Stimulated activated CD8-positive, alpha-beta memory T cell treated with anti-CD3 and anti-CD28 coated beads, Interleukin-12 subunit alpha, Interleukin-12 subunit beta, amount 100 ng/mL, for 24 hours (primary cell): ENCODE data around the gene SPAG16.

ENCODE experiments used
- DNase-seq: peaks from one replicate; pipeline ENCODE4 v3.0.0-alpha.2; 2020; ENCODE audit errors: extremely low read depth

The SPAG16 gene

DNA sequence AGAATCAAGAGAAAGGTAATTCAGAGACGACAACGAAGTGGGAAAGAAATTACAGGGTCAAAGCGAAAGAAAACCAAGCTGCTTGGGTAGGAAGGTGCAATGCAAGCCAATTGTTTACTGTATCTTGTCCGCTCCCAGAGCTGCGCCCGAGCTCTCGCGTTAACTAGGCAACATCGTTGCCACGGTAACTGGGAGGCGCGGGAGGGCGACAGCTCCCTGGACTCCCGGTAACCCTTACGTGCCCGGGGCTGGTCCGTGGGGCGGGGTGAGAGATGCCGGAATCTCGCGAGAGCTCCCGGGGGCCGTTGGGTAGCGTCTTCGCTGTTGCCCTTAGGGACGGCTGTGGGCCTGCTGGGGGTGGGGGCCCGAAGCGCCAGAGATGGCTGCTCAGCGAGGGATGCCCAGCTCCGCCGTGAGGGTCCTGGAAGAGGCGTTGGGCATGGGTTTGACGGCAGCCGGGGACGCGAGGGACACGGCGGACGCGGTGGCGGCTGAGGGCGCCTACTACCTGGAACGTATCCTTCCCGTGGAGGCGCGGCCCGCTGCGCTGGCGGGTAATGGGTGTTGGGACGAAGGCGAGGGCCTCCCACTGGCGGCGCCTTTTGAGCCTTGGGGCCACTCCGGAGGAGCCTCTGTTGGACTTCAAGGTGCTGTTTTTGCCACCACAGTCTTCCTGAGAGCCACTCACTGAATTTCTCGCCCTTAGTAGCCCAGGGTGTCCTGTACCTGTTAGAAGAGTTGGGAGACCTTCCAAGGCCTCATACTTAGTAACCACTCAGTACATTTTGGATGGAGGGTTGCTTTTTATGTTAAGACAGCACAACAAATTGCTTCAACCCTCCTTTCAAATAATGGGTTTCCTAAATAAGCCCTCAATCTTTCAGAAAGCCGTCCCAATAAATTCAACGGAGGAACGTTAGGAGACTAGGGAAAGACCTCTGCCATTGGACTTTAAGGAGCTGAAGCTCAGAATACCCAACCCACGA lies at the start of gene SPAG16:
TSS of gene SPAG16 (plus strand) at position 360 of the 986 bp plus-strand sequence.
- peak; percentile 91 for DNase-seq

DNA sequence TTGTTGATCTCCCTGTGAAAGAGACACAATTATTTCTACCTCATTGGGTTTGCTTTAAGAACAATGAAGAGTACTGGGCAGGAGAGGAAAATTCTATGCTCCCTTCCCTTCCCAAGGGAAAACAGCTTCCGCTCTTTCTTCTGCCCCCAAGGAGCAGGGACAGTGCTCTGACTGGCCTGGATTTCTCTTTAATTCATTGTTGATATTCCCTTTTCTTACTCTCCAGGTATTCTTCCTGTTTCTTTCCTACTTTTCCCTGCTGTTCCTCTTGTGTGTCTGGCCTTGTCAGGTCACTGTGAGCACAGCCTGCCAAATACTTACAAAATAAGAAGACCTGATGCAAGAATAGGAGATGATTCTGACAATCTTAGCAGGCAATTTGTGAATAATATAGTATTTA lies 49.6 kb upstream of the SPAG16 start:
- no peak for DNase-seq

DNA sequence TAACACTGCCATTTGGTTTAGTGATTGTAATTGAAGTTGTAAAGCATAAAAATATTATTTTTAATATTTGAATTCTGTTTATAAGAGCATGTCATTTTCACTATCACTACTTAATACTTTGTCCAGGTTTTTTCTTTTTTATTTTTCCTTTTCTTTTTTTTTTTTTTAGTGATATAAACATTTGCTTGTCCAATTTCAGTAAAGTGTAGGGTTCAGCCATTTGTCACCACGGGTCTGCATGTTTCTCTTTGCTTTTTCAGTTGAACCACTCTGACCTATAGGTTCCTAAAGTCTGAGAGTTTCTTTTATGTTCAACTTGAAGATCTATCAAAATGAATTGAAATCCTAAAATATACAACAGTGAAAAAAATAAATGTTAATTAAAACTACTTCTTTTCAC lies 48.5 kb upstream of the SPAG16 start:
- no peak for DNase-seq

DNA sequence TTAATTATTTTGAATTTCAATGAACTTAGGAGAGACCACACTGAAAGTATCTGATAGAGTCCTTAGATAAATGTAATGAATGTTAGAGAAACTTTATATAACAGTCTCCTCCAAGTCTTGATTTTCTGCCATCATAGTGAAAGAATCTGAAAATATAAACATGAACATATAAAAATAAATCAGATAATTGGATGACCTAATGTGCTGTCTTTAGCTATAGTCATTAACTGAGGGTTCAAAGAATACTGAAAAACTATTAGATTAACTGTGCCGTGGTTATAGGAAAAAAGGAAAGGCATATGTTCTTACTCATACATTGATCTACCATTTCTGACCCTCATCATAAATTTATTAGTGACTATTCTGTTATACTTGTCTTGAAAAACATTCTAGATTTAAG lies 47.0 kb upstream of the SPAG16 start:
- DNase-seq: no peak

DNA sequence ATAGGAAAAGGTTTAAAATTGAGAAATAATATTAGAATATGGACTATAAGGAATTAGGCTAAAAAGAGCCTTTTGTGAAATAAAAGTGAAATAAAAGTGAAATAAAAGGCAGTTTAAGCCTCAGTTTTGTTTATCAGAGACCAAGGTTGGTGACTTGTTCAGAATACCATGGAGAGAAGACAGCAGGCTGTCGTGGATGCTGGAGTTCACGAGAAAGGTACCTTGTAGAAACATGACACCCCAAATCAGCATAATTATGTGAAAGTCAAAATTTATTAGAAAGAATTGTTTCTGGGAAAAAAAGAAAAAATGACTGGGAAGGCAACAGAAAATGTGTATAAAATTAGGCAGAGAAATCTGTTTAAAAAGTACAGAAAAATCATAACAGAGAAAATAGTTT lies 46.5 kb upstream of the SPAG16 start:
- DNase-seq: no peak

DNA sequence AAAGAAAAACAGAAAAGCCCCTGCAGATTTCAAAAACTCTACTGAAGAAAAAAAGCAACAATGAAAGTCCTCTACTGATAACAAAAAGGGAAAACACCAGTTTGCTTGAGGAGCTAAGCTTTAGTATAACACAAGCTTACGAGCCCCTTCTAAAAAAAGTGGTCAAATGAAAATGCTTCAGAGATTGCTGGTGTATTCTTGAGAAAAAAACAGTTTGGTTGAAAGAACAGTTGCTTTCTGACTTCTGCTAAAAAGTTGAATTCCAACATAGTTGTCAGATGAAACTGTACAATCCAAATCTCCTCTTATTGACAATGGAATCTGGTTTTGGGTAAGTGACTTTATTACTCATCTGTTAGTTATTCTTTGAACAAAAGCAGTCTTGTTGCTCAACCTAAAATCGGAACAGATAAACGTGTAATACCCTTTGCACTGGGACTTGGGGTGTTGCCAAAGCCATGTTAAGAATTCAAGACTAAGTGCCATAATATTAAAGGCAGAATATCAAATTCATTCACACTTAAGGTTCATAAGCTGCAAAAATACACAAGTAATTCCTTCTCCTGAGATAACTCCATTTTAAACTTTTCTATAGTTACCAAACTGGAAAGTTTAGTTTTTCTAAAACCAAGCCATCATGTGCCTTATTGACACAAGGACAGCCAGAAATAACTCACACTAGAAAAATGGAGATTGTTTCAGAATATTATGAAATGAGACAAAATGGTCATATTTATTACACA lies 45.3 kb upstream of the SPAG16 start:
- DNase-seq: no peak

DNA sequence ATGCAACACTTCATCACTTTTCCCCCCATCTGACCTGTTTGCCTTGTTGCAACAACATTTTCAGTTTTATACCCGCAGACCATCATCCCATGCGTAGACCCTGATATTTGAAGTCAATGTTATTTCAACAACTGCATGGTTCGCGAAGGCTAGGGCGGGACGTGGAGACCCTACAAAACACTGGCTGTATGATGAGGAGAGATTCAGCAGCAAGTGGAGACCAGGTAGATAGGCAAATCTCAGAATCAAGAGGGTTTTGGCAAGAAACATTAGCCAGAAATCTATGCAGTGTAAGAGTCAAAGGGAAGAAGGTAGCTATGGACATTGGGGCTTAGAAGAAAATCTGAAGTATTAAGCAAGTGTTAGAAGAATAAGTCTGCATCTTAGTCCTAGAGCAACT lies 42.4 kb upstream of the SPAG16 start:
- DNase-seq: no peak

DNA sequence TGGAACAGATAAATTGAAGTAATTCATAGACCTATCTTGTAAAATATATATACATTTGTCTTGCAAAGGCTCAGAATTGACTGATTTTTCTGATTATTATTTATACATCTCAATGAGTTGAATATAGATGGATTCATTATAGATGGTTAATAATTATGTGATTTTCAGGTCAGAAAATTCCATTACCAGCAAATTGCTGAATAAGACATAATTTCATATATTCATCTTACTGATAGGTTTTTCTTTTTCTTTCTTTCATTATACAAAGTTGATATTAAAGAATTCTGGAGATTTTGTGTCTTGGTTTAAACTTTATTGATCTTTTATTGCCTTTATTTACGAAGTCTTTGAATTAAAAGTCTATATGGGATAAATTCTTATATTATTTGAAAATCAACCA lies 41.6 kb upstream of the SPAG16 start:
- no peak for DNase-seq

DNA sequence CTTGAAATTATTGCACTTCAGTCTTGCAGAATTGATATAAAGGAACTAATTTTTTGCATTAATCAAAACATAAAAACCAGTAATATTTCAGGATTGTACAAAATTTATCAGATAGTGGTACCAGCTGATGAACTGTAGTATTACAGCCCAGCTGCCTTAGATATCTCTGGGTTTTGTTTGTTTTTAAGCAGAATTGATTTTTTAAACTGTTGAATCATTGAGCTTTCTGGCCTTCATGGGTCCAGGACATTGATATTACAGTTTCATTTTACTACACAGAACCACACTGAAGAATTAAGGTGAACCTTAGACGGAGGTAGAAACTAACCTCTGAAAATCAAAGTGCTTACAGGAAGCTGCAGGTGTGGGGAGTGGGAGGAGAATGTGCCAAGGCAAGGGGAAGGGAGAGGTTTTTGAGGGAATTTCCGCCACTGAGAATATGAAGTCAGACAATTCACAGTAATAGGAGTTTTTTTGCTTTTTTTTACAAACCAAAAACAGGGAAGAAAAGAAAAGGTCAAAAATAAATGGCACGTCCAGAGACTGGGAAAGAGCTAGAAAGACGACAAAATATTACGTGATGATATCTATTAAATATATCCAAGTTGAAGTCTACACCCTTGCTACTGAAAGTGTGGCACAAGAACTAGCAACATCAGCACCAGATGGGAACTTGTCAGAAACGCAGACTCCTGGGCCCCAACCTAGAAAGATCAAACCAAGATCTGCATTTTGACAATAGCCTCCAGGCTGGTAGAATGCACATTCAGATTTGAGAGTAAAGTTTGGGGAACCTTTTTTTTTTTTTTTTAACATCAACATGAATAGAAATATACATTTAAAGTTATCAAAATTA lies 40.8 kb upstream of the SPAG16 start:
- DNase-seq: no peak

DNA sequence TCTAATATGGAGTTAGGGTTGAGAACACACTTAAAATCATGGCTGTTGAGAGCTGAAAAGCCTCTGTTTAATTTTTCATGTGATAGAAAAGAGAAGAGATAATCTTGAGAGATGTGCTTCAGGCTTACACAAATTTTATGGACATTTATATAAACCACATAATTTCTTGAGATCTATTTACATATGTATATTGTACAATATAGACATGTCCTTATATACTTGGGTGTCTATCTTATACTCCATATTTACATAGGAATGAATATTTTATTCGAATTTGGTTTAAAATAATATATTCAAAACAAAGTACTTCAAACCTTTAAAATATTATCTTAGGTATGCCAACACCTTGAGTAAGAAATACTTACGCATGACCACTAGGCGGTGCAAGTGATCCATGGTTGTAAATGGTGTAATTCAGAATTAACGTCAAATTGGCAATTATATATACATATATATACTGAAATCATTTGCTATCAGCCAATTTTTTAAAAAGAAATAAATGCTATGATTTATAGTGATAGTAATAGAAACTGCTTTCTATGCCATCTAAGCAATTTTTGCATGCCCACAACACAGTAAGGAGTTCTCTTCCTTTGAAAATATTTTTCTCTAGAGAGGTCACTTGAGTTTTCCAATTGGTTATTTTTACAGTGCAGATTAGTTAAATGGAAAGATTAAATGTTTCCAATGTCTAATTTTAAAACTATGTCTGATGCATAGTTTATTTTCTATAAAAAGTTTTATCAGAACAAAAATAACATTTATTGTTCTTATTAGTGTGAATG lies 37.6 kb upstream of the SPAG16 start:
- DNase-seq: peak; percentile 19

DNA sequence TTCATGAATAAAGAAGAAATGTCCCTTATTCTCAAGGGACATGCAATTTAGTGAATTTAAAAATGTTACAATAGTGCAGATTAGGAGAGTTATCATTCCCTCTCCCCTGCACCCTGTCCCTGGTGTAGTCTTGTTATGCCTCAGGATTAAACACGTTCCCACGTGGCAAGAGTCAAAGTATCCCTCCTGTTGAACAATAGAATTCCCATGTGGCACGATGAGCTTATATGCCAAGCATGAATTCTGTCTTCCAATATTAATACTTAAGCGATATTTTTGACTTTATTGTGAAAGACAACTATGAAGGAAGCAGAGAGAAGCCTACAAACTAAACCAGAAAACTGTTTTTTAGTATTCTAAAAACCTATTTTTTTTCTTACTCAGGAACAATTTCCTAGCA lies 36.7 kb upstream of the SPAG16 start:
- DNase-seq: no peak

DNA sequence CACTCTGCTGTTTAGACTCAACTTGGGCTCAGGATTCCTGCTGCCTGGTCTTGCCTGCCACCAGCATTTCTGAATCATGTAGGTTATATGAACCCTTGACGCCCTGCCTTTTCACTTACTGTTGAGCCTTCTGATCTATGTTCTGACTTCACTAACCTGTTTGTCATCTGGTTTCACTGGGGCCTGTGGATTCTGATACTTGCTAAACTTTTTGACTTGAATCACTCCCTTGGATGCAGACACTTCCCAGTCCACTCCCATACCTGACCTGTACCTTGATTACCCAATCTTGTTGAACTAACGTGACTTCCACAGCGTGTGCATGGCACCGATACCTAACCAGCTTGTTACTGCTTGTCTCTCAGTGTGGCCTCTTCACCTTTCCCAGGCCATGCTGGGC lies 35.6 kb upstream of the SPAG16 start:
- DNase-seq: no peak

DNA sequence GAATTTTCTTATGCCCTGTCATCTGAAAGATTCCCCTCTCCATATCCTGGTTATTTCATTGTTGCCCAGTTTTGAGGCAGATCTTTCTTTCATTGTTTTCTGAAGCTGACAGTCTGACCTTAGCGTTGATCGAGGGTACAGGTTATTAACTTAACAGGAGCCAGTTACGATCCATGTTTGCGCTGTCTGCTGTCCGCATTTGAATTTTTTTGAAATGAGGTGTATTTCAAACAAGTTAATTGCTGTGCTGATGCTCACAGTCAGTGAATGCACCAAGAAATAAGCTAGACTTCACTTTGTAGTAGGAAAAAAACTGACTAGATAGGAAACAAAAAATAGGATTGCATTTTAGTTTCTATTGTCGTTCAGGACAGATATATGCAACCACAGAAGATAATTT lies 34.8 kb upstream of the SPAG16 start:
- DNase-seq: no peak

DNA sequence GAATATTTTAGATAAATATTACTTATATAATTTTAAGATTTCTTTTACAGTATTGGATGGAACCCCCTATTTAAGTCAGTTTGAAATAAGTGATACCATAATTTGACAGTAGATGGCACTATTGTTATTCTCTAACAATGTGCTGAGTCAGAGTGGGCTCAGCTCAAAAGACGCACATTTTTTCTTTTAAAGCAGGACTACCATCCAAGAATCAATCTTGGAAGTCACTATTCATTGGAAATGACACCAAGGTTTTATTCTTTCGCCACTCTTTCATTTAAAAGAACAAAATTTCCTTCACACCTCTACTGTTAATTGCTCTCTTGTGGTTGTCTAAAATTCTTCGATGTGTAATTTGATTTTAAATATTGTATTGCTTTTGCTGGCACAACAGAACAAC lies 32.6 kb upstream of the SPAG16 start:
- no peak for DNase-seq

DNA sequence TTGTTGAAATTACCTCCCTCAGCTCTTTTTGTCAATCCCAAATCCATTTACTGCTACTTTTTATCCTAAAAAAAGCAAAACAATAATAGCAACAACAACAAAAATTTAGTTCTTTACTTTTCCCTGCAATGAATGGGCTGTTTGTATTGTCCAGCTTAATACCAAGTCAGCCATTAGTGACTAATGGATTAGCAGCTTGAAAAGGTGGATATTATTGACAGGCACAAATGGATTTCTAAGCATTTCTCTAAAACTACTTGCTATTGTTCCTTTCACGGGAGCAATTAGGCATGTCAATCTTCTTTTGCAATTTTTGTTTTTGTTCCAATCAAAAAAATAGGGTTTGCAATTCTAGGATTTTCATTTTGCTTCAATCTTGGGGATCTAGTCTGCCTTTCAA lies 32.1 kb upstream of the SPAG16 start:
- DNase-seq: no peak

DNA sequence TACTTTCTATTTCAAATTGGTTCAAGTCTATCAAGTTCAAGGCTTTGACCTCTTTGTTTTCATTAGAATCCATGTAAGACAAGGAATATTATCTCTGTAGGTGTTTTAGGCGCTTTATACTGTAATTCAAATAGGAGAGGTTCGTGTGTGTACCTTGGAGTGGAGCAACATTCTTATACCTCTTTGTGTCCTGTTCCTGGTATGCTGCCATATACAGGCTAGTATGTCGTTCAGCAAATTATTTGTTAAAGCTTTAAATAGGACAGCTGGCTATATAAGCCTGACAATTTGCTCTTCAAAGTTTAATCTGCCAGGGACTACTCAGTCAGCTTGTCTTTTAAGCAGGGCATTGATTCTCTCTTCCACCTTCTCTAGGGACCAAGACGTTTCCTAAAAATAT lies 31.1 kb upstream of the SPAG16 start:
- no peak for DNase-seq

DNA sequence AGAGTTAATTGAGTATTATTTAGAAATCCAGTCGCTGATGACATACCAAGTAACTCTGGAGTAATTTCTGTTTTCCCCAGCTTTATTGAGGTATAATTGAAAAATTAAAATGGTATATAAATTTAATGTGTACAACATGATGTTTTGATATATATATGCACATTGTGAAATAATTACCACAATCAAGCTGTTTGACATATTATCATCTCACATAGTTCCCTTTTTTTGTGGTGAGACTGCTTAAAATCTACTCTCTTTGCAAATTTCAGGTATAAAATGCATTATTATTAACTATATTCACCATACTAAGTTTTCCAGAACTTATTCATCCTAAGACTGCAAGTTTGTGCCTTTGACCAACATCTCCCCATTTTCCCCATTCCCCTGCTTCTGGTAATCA lies 25.0 kb upstream of the SPAG16 start:
- no peak for DNase-seq

DNA sequence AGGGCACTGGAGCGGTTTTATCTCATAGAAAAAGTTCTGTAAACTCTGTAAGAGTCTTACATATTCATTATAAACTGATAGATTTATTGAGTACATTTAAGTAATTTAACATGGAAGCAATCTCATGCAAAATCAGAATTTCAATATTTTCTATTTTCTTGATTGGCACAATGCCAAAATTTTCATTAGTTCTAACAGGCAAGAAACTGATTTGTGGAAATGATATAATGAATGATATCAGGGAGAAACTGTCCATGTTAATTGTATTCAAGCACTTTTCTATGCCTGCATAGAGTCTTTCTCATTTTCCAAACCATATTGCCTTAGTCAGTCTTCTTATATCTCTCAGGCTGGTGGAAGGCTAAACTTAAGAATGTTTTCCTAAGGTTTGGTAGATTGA lies 23.0 kb upstream of the SPAG16 start:
- no peak for DNase-seq

DNA sequence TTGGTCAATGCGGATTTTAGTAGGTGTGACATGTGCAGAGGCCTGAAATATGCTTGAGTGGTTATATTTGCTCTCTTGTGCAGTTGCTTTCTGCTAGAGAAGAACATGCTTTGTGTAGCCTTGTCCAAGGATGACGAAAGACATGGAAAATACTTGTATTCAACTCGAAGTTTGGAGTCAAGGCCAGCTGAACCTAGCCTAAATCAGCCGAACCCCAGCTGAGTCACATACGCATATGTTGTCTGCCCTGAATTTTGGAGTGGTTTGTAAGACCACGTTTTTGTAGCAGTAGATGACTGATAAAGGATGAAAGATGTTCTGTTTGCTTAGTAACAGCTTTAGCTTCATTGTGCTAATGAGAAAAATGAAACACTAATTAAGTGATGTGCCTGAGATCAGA lies 22.5 kb upstream of the SPAG16 start:
- no peak for DNase-seq

DNA sequence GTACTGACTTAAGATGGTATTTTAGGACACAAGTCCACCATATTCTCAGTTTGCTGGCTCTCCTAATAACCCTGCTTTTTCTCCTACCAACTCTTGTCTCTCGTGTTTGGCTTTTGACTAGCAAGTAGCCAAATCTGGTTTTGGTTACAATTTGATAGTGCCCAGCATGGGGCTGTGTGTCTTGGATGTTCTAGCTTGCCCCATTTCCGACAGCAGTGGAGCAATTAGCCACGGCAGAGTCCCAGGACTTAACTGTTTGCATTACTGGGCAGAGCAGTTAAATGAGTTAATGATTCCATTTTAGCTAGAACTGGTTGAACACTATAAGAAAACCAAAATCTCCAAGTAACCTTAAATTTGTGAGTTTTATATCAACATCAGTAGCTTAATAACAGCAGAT lies 18.6 kb upstream of the SPAG16 start:
- DNase-seq: no peak

DNA sequence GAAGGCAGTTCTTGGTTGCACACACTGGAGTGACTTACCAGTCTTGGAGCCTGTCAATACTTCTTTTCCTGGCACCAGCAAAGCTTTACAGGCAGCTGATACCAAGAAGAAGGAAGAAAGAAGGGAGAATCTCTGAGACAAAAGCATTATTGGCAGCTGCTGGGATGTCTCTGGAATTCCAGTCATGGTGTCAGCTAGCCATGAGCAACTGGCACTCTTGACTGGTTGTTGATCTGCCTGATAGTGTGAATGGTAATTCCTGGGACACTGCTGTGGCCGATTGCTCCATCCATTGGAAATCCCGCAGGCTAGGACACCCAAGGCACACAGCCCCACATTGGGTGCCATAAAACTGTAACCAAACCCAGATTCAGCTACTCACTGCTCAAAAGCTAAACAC lies 17.8 kb upstream of the SPAG16 start:
- no peak for DNase-seq
